ENCODE data around the gene PGGT1B.

PGGT1B gene

DNA sequence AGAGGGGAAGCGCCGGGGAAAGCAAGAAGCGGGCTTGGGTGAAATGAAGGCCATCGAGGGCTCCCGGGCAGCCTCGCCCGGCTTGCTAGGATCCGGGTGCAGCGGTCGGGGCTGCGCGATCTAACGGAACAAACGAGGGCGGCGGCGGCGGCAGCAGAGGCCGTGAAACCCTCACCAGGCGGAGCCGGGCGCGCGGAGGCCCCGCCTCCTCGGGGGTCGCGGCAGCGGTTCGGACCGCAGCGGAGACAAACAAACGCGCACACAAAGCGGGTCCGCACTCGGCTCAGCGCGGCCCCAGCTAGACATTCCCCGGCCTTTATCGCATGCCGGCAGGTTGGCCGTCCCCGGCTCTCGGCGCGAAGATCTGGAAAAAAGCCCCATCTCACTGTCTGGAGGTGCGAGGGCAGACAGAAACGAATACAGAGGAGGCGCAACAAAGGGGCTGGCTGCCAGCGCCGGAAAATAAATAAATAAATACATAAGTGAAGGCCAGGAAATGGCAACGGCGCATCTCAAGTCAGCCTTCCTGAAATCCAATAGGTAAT, 82.4 kb downstream of the PGGT1B start:
- DNase-seq (ENCODE audit: low spot score) = no peak

- DNase-seq (ENCODE audit: low spot score) = no peak
Measured at GRCh38 chr5:115179394-115180164, 83.1 kb downstream of the PGGT1B start.

- DNase-seq (ENCODE audit: low spot score) = no peak
Measured at GRCh38 chr5:115179030-115179393, 83.7 kb downstream of the PGGT1B start.

DNA sequence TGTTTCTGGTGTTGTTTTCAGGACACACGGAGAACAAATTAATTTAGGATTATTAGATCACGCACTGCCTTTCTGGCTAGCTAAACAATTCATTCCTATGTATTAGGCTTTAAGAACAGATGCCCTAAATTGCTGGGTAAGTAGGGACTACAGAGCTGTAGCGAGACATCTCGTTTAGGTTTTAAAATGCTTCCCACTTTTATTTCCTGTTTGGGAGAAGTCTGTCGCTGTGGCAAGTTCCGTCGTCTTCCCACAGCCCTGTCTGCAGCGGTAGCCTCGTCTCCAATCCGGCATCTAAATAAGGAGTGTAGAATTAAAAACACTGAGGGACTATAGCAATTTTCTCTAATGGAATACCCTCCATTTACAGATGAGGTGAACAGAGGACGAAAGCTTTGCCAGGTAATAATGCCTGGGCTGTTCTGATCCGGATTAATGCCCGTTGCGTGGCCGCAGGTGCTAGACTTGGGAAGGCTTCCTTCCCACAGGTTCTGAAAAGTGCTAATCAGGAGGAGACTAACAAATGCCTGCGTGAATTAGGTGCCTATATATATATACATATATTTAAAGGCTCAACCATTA, 91.7 kb downstream of the PGGT1B start:
- no peak for DNase-seq (ENCODE audit: low spot score)

- DNase-seq (ENCODE audit: low spot score) = no peak
Measured at GRCh38 chr5:115170134-115170928, 92.3 kb downstream of the PGGT1B start.

- peak; percentile 89 for DNase-seq (ENCODE audit: low spot score)
Measured at GRCh38 chr5:115169487-115170133, 93.1 kb downstream of the PGGT1B start, which contains the start of gene TRIM36. Gene TRIM36, minus strand, starts transcription at chr5:115169908. Its CDS starts 274 bp downstream, at chr5:115169634.

DNA sequence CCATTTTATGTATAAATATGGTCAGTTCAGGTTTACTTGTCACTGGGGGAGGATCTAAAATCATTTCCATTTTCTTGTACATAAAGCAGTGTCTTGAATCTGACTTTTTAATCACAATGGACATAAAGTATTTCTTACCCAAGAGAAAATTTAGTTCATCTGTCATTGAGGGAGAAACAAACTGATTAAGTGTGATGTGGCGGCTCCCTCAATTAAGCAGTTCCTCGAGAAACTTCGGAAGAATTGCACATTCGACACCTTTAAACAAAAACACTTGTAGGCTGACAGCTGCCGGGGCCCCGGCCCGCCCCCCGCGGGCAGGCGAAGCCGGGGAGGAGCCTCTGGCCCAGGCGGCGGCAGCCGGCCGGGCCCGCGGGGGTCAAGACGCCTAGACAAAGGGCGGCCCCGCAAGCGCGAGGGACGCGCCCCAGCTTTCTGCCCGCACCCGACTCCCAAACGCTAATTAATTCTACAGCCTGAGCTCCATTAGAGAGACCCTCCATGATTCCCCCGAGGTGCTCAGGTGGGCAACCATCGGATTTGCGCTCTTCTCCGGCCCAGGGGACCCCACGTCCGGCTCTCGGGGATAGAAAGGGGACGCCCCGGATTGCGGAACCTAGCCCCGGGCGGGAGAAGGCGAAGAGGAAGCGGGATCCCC, 93.7 kb downstream of the PGGT1B start:
- no peak for DNase-seq (ENCODE audit: low spot score)

DNA sequence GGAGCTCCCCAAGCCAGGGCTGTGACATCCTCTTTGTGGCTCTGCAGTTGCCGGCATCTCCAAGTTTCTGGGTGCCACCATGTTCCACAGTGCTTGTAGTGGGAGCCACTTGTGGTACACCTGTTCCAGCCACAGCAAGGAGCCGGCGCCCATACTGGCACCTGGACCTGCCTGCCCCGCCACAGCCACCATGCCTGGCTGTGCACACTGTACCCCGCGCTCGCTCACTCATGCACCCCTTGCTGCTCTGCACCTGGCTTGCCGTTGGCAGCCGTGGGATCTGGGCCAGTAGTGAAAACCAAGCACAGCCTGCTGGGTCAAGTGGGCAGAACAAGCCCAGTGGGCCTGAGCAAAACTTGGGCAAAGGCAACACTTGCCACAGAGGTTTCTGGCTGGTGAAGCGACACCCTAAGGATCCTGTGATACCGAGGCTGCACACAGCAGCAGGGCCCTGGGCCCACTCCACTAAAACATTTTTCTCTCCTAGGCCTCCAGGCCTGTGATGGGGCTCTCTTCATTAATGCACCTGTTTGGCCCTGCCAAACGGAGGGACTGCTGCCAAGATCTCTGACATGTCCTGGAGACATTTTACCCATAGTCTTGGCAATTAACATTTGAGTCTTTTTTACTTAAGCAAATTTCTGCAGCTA, 95.8 kb downstream of the PGGT1B start:
- DNase-seq (ENCODE audit: low spot score) = no peak

DNA sequence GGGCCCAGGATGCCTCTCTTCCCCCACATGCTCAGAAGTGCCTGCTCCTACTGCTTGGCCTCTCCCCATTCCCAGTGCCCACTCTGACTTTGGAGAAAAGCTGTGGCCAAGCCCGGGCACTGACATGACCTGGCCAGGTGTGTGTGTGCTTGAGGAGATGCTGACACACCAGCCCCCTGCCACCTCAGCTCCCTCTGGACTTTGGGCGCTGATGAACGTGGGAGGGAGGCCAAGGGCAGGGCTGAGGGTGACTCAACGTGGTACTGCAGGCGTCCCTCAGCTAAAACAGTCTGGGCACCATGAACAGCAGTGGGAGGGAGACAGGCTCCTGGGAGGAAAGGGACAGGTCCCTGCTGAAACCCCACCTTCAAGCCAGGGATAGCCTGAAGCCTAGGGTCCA, 96.9 kb downstream of the PGGT1B start:
- no peak for DNase-seq (ENCODE audit: low spot score)

- DNase-seq (ENCODE audit: low spot score) = no peak
Measured at GRCh38 chr5:115160975-115161475, 101.7 kb downstream of the PGGT1B start.
